Measurements from ENCODE around the gene DHRSX. TPM values are rescaled to one million over a fixed set of nuclear protein-coding genes. Genes with fewer than 3 reads are reported as not detected.
"Not testable (repeated sequence)": the region's sequence is repeated elsewhere in the genome, so short reads cannot be mapped to it uniquely, and the experiment has no call there.

DHRSX gene
- total RNA-seq, 1 donor from 2014 or later, result 18.5 TPM

GRCh38 chrX:2263203-2263602, 237.6 kb downstream of the DHRSX start:
- DNase-seq (ENCODE audit: low spot score), result no peak

- no peak for DNase-seq (ENCODE audit: low spot score)
These were observed 238.1 kb downstream of the DHRSX start for GRCh38 chrX:2262668-2263055.

DNA sequence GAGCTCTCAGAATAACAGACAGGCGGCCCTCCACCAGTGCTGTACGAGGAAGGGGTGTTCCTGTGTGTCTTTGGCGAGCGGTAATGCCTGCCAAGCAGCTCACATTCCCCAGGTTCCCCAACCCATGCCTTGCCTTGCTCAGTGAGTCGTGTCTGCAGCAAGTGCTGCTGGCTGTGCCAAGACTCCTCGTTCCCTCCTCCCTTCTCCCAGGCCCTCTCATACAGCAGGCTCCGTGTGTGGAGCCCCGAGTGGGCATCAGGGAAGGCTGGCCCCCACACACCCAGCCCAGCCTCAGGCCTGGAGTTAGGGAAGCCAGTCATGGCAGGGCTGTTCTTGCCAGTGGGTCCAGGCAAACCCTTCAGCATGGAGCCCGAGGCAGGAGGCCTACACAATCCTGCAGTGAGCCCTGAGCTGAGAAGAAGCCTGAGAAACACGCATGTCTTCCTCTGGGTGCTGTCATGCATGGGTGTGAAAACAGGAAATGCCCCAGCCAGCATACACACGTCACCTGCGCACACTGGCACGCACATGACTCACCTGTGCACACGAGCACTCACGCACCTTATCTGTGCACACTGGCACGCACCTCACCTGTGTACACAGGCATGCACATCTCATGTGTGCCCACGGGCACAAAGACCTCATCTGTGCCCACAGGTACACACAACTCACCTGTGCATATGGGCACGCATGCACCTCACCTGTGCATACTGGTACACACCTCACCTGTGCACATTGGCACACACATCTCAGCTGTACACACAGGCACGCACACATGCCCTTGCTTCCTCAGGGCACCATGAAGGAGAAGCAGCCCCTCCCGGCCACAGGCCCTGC, 238.7 kb downstream of the DHRSX start:
- no peak for DNase-seq (ENCODE audit: low spot score)

DNA sequence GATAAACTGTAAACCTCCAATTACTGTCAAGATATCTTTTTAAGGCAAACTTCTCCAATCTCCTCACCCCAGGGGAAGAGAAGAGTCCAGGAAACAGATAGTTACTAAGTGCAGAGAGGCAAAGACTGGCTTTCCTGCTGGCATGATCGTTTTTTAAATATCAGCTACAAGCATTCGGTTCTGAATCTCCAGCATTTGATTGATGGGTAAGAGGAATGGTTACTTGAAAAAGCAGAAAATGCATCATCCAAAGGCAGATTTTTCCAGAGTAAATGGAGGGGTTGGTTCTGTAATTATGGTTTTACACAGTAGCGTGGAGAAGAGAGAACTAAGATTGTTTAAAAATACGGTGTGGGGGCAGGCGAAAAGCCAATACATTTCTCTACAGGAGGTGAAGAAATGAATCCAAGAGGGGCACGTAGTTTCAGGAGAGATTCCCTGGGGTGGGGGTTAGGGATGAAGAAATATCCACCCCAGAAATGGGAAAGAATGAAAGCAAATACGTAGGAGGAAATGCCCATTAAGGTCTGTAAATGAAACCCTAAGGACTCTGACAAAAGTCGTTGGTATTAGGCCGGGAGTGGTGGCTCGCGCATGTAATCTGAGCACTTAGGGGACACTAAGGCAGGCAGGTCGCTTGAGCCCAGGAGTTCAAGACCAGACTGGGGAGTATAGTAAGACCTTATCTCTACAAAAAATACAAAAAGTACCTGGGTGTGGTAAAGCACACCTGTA, 248.3 kb downstream of the DHRSX start:
- DNase-seq (ENCODE audit: low spot score), result no peak

GRCh38 chrX:2251211-2251610, 249.6 kb downstream of the DHRSX start:
- no peak for DNase-seq (ENCODE audit: low spot score)

DNA sequence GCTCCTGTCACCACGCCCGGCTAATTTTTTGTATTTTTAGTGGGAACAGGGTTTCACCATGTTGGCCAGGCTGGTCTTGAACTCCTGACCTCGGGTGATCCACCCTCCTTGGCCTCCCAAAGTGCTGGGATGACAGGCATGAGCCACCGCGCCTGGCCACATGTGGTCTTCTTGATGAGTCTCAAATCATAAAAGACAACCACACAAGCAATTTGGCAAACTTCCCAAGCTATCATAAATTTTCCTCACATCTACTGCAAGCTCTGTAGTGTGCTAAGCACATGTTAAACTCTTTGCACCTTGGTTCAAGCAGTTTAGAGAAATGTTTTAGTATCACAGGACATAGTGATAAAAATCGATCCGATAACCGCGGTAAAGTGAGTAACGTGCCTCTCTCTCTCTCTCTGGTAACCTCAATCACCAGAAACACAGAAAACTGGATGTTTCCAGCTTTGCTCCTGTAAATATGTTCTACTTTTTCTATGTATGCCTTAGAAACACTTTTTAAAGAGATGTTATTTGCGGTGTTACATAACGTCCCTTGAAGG, 256.8 kb downstream of the DHRSX start:
- DNase-seq (ENCODE audit: low spot score), result no peak

GRCh38 chrX:2242980-2243379, 257.8 kb downstream of the DHRSX start:
- DNase-seq (ENCODE audit: low spot score), result no peak

- no peak for DNase-seq (ENCODE audit: low spot score)
These were observed 258.4 kb downstream of the DHRSX start for GRCh38 chrX:2242326-2242725.

- DNase-seq (ENCODE audit: low spot score), result not testable (repeated sequence)
These were observed 259.3 kb downstream of the DHRSX start for GRCh38 chrX:2241496-2241895.

GRCh38 chrX:2240761-2241160, 260.0 kb downstream of the DHRSX start:
- DNase-seq (ENCODE audit: low spot score), result not testable (repeated sequence)

GRCh38 chrX:2237976-2238375, 262.8 kb downstream of the DHRSX start:
- DNase-seq (ENCODE audit: low spot score), result no peak

GRCh38 chrX:2231570-2232192, 269.1 kb downstream of the DHRSX start:
- no peak for DNase-seq (ENCODE audit: low spot score)

- no peak for DNase-seq (ENCODE audit: low spot score)
These were observed 270.3 kb downstream of the DHRSX start for GRCh38 chrX:2230457-2230856.

GRCh38 chrX:2228536-2228935, 272.2 kb downstream of the DHRSX start:
- DNase-seq (ENCODE audit: low spot score), result no peak

DNA sequence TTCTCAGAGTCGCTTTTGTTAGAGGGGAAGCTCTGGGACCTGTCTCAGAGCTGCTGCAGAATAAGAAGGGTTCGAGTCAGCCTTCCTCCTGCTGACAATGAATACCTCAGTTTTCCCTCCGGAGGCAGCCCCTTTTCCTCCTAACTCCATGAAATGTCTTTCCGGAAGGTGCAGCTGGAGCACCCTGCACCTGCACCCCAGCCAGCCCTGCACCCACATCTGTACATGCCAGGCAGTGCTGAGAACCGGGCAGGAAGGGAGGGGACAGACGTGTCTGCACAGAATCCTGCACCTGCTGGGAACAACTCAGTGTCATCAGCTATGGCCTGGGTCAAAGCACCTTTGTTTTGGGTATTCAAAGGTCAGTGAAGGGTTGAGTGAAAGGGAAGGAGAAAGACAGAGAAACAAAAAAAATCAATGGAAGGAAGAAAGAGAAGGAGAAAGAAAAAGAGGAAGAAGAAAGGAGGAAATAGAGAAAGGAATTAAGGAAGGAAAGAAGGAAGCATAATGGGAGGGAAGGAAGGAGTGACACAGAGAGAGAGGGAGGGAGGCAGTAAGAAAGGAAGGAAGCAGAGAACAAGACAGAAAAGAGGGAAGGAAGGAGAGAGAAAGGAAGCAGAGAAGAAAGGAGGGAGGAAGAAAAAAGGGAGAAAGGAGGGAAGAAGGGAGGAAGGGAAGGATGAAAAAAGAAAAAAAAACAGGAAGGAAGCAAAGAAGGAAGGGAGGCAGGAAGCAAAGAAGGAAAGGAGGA, 273.7 kb downstream of the DHRSX start:
- DNase-seq (ENCODE audit: low spot score), result no peak

DNA sequence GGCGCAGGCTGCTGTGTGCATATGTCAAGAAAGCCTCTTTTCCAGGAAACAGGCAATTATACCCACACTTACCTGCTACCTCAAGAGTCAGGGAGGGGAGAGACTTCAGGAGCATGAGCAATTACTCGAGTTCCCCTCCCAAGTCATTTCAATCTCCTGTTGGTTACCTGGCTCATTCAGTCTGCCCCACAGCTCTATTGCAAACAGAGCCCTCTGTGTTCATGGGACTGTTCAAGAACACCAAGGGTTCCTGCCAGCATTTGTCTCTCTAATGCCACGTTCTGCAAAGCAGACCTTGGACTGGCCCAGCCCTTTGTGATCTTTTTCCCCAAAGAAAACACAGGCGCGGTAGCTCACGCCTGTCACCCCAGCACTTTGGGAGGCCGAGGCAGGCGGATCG, 274.6 kb downstream of the DHRSX start:
- DNase-seq (ENCODE audit: low spot score), result no peak

GRCh38 chrX:2224597-2225235, 276.1 kb downstream of the DHRSX start:
- DNase-seq (ENCODE audit: low spot score), result no peak

DNA sequence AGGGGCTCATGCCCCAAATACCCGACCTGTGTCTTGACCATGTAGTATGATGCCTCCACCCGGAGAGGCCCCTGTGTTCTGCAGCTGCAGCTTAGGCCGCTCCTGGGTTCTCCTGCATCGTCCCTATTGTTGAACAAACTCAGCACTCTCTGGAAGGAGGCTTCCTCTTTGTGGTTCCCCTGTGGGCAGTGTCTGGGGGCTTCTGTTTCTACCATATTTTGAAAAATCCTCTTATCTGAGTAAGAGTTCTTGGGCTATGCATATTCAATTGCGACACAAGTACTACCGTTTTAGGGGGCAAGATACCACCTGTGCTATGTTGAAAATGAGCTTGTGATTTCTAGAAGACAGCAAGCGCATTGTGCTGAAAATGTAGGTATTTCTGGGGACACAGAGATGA, 276.6 kb downstream of the DHRSX start:
- DNase-seq (ENCODE audit: low spot score), result no peak

- no peak for DNase-seq (ENCODE audit: low spot score)
These were observed 279.8 kb downstream of the DHRSX start for GRCh38 chrX:2220829-2221567.

- DNase-seq (ENCODE audit: low spot score), result no peak
These were observed 280.5 kb downstream of the DHRSX start for GRCh38 chrX:2220296-2220695.

Data from ureter (tissue), 1 donor.